GM18508 (cell line): Measurements from ENCODE around the gene PLA2R1.

Experiments used
- ATAC-seq: cut with Tn5 transposase; IDR thresholded peaks from one replicate; pipeline ENCODE4 v1.9.1; 2021; ENCODE audit warnings: moderate number of reproducible peaks; ENCODE audit not compliant: insufficient read depth, unreplicated experiment

PLA2R1 gene

DNA sequence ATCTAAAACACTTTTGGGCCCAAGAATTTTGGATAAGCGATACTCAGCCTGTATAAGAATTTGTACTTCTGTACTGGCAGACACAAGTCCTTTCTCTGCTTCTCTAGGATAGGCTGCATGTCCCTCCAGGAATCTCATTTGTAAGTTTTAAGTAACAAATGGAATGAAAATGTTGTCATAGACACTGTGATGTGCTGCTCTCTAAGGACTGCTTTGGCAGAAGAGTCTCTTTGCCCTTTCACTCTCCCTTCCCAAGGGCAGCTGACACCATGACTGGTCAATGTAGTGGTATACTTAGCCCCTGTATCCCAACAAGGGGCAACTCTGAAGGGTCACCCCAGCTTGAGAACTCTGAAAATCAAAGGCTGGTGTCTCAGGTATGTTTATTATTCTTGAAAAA is 27.3 kb downstream of the PLA2R1 start:
- ATAC-seq, result no peak

DNA sequence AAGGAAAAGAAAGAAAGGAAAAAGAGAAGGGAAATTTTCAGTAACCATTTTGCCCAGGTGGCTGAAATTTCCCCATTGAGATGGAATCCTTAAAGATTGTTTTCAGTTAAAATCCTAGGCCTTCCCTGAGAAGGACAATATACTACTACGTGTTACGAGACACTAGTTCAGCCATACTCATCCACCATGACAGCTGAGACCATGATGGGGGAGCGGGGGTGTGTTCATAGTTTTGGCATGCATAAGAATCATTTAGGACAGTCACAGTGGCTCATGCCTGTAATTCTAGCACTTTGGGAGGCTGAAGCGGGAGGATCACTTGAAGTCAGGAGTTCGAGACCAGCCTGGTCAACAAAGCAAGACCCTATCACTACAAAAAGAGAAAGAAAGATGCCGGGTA is 28.0 kb downstream of the PLA2R1 start:
- no peak for ATAC-seq

- ATAC-seq, result no peak
Observed at GRCh38 chr2:160033732-160034392, 28.6 kb downstream of the PLA2R1 start.

DNA sequence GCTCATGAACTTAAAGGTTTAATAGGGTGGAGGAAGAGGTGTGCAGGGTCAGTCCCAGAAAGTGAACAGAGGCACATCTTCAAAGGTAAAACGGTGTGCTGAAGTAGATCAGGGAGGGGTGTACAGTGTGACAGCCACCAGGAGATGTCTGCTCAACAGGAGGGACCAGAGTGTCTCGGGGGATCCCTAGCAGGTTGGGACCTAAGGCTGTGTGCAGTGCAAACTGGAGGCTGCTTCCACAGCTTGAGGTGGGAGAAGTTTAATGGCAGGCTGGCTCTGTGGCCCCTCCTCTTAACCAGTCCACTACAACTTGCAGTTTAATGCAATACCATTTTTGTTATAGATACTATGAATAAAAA is 33.2 kb downstream of the PLA2R1 start:
- ATAC-seq, result no peak

- ATAC-seq, result no peak
Observed at GRCh38 chr2:160028431-160029269, 33.8 kb downstream of the PLA2R1 start.

DNA sequence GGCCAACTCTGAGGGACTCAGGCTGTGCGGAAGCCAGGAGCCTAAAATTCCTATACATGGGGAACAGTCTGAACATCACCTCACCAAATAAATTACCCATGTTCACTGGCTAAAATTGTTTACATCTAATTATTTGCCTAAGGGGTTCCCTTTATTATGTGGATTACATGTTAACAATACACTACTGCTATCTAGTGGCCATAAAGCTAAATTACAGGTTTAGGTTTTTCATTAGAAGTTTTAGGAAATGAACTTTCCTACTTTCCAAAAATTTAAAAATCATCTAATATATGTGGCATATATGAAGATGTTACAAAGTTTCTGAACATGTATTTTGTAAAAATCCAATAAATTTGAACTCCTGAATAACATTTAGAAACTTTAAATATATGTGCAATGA is 40.3 kb downstream of the PLA2R1 start:
- no peak for ATAC-seq

GRCh38 chr2:160019374-160020090 is 42.9 kb downstream of the PLA2R1 start:
- no peak for ATAC-seq

- no peak for ATAC-seq
Observed at GRCh38 chr2:160015746-160016145, 46.7 kb downstream of the PLA2R1 start.

- no peak for ATAC-seq
Observed at GRCh38 chr2:160014227-160014626, 48.2 kb downstream of the PLA2R1 start.

DNA sequence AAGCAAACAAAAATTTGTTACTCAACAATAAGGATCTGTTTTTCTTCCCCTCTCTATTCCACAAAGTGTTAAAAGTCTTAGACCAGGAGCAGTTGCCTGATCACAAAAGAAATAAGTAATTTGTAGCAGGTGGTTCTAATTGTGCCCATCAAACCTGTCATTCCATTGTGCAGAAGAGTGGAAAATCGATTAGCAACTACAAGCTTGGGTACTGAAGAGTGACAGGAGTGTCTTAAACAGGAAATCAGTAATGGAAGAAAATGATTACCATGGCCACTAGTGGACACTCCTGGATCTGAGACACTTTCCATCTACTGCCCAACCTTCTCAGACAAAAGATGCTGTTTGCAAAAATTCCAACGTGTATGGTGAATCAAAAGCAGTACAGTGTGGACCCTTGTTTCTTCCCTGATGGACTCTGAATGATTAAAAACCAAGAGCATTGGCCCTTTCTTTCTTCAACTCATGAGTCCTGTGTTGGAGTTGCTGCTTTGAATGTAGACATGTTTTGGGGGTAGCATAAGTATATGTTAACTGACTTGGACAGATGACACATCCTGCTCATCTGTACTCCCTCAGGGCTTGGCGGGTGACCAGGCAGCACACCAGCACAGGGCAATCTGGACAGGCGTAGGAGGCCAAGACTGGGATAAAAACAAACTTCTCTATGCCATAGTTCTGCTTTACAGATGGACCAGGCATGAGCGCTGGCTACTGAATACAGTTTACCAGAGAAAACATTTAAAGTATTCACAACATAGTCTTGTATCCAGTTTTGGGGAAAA is 51.9 kb downstream of the PLA2R1 start:
- ATAC-seq, result no peak

DNA sequence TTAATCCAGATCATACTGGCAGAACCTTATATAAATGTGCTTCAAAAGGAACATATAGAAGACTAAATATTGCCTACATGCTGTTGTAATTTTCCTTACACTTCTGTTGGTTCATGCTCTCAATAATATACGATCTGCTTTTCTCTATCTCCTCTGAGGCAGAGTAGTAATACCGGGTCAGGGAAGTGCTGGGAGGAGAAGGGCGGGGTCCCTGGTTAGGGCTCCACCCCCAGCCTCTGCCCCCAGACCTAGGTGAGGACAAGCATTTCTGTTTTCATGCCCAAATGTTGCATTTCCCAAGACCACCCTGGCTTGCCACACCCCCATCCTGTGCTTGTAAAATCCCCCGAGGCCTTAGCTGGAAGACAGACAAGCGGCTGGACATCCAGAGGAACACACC is 55.3 kb downstream of the PLA2R1 start:
- ATAC-seq, result no peak

- ATAC-seq, result no peak
Observed at GRCh38 chr2:160006475-160006874, 55.9 kb downstream of the PLA2R1 start.

- no peak for ATAC-seq
Observed at GRCh38 chr2:160005908-160006307, 56.5 kb downstream of the PLA2R1 start.

DNA sequence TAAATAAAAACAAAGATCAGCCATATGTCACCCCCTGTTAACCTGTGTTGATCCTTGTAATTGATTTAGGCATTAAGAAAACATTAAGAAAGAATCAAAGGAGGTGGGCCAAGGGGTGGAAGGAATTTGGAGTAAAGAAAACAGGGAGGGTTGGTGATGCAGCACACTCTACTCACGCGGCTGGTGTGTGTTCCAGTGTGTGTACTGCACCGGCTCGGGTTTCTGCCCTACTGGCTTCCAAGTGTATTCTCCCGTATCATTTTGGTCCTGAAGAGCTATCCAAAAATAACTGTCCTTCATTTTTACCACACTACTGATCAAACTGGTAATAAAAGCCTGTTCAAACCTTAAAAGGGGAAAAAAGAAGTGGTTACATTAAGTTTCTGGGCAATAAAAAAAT is 56.9 kb downstream of the PLA2R1 start:
- ATAC-seq, result no peak

GRCh38 chr2:159998961-159999360 is 63.5 kb downstream of the PLA2R1 start:
- no peak for ATAC-seq

DNA sequence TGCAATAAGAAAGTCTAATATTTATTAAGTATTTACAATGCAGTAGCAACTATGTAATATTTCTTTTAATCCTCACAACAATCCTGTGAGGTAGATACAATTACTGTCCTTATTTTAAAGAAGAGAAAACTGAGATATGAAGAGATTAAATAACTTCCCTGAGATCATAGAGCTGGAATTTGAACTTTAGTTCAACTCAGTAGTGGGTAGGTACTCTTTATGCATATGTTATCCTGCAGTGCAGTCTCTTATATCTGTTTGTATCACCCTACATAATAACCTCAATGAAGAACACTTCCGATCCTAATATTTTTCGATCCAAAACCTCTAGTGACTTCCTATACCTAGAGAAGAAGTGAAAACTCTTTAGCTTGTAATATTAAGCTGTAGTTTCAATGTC is 64.2 kb downstream of the PLA2R1 start:
- ATAC-seq, result no peak

DNA sequence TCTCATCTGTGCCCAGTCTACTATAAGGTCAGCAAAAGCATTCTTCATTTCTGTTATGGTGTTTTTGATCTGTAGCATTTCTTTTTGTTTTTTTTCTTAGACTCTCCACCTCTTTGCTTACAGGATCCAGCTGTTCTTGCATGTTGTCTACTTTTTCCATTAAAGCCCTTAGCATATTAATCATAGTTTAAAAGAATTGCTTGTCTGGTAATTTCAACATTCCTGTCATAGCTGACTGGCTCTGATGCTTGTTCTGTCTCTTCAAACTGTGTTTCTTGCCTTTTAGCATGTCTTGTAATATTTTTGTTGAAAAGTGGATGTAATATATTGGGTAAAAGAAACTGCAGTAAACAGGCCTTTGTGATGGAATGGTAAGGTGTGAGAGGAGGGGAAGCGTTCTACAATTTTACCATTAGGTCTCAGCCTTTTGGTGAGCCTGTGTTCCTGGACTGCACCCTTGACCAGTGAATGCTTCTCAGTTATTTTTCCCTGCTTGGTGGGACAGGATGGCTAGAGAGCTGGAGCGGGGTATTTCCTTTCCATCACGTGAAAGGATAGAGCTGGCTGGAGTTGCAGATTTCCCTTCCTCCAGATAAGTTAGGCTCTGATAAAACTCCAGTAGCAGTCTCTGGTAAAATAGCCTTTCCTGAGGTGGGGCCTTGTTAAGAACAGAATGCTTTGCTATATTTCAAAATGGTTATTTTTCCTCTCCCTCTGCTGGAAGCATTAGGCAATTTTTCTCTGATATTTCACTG is 65.4 kb downstream of the PLA2R1 start:
- no peak for ATAC-seq

- no peak for ATAC-seq
Observed at GRCh38 chr2:159995038-159995437, 67.4 kb downstream of the PLA2R1 start.

- ATAC-seq, result no peak
Observed at GRCh38 chr2:159989249-159989648, 73.2 kb downstream of the PLA2R1 start.

GRCh38 chr2:159988412-159988970 is 73.9 kb downstream of the PLA2R1 start:
- no peak for ATAC-seq
